SH-SY5Y (cell line): ENCODE data around the gene LHX3.

Experiments used
- GATA2 ChIP-seq: IDR thresholded peaks from 2 replicates; pipeline ENCODE4 v1.6.1; 2011; ENCODE audit warnings: mild to moderate bottlenecking, low read depth, low read length
- GATA3 ChIP-seq: IDR thresholded peaks from 2 replicates; pipeline ENCODE4 v1.6.1; 2011; ENCODE audit warnings: low read depth, mild to moderate bottlenecking, low read length, moderate library complexity

GRCh38 chr9:136153381-136154065 is 51.4 kb downstream of the LHX3 start:
- TF ChIP-seq GATA2 (no peak), GATA3 (no peak)
